MM.1S (cell line): Measurements from ENCODE around the gene MEGF11.

Experiments
- DNase-seq: peaks from one replicate; pipeline ENCODE4 v3.0.0-alpha.2; 2015
- H2AFZ ChIP-seq: fragments of 300-600 bp; sonication (generic); 2 replicates; pipeline ENCODE4 v1.6.0; 2016; ENCODE audit warnings: antibody characterized with exemption, low read length
- H3F3A ChIP-seq: fragments of 300-600 bp; sonication (generic); 2 replicates; pipeline ENCODE4 v1.6.1; 2016; ENCODE audit warnings: mild to moderate bottlenecking, antibody characterized with exemption, low read length, moderate library complexity, mixed read lengths; ENCODE audit not compliant: insufficient read depth
- H3K27ac ChIP-seq: fragments of 300-600 bp; sonication (generic); 2 replicates; pipeline ENCODE4 v1.5.1; 2016; ENCODE audit warnings: mild to moderate bottlenecking, low read length
- H3K27me3 ChIP-seq: fragments of 300-600 bp; sonication (generic); replicated peaks from 2 replicates; pipeline ENCODE4 v1.6.0; 2016; ENCODE audit warnings: low read length; ENCODE audit not compliant: insufficient read depth
- H3K36me3 ChIP-seq: fragments of 300-600 bp; sonication (generic); replicated peaks from 2 replicates; pipeline ENCODE4 v1.6.1; 2016; ENCODE audit warnings: mild to moderate bottlenecking, low read length, mixed read lengths; ENCODE audit not compliant: insufficient read depth
- H3K4me1 ChIP-seq: fragments of 300-600 bp; sonication (generic); 2 replicates; pipeline ENCODE4 v1.6.1; 2016; ENCODE audit warnings: low read length, mixed read lengths
- H3K4me2 ChIP-seq: fragments of 300-600 bp; sonication (generic); 2 replicates; pipeline ENCODE4 v1.6.0; 2016; ENCODE audit warnings: low read depth, low read length
- H3K4me3 ChIP-seq: fragments of 300-600 bp; sonication (generic); 2 replicates; pipeline ENCODE4 v1.5.1; 2016; ENCODE audit warnings: low read length, mixed read lengths
- H3K79me2 ChIP-seq: fragments of 300-600 bp; sonication (generic); 2 replicates; pipeline ENCODE4 v1.6.1; 2016; ENCODE audit warnings: mixed run types, low read length, mixed read lengths
- H3K9ac ChIP-seq: fragments of 300-600 bp; sonication (generic); 2 replicates; pipeline ENCODE4 v1.6.1; 2016; ENCODE audit warnings: low read length, mixed read lengths
- H3K9me2 ChIP-seq: fragments of 300-600 bp; sonication (generic); replicated peaks from 2 replicates; pipeline ENCODE4 v1.6.1; 2016; ENCODE audit warnings: mild to moderate bottlenecking, low read length, mixed read lengths; ENCODE audit not compliant: insufficient read depth
- H3K9me3 ChIP-seq: fragments of 300-600 bp; sonication (generic); replicated peaks from 2 replicates; pipeline ENCODE4 v1.6.1; 2016; ENCODE audit warnings: mild to moderate bottlenecking, low read length, mixed read lengths; ENCODE audit not compliant: insufficient read depth
- H4K20me1 ChIP-seq: fragments of 300-600 bp; sonication (generic); 2 replicates; pipeline ENCODE4 v1.6.1; 2016; ENCODE audit warnings: mild to moderate bottlenecking, low read length, moderate library complexity, mixed read lengths; ENCODE audit not compliant: insufficient read depth
- EZH2 ChIP-seq: fragments of 300-600 bp; sonication (generic); optimal IDR thresholded peaks from 2 replicates; pipeline ENCODE3; 2017; ENCODE audit warnings: low read depth, mild to moderate bottlenecking, antibody characterized with exemption, low read length, mixed read lengths
- EZH2phosphoT487 ChIP-seq: fragments of 300-600 bp; sonication (generic); IDR thresholded peaks from 2 replicates; pipeline ENCODE4 v1.6.1; 2018; ENCODE audit warnings: antibody characterized with exemption, low read length
- TF ChIP-seq, protein P1 (sequence below): fragments of 300-600 bp; sonication (generic); IDR thresholded peaks from 2 replicates; pipeline ENCODE4 v1.5.1; 2016; ENCODE audit warnings: antibody characterized with exemption, low read length, mixed read lengths

The MEGF11 gene

DNA sequence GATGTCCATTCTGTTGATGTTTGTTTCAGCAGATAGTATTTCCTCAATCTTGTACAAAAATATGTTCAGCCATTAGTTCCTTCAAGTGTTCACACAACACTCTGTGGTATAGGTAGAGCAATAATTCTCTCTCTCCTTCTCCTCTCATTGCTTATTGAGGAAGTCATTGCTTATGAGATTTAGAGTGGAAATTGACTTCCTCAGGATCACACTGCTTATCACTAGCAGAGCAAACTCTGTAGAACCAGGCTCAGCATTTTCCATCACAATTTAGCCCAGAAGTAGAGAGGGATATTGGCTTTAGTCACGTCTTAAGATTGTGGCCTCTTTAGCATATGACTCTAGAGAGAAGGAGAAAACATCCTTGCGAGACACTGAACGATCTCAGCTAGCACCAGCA, 353.1 kb downstream of the MEGF11 start:
- Histone ChIP-seq H3K79me2 (no peaks in the 10 kb centered on the region), H3K27ac (no peak overlapping the region), H4K20me1 (no peaks in the 10 kb centered on the region), H3K9me2 (no peaks in the 10 kb centered on the region), H3K4me2 (no peak overlapping the region), H3K9me3 (no peaks in the 10 kb centered on the region), H3K36me3 (no peaks in the 10 kb centered on the region), H3K9ac (no peak overlapping the region), H3K4me3 (no peak overlapping the region), H3F3A (no peaks in the 10 kb centered on the region), H3K4me1 (0 out of 2 replicates have a peak, but pooled peaks cover 7% of the 10 kb centered on the region), H3K27me3 (no peaks in the 10 kb centered on the region), H2AFZ (no peak overlapping the region)
- DNase-seq, result no peak
- no peak for TF ChIP-seq EZH2
- TF ChIP-seq EZH2phosphoT487, result no peak
- TF ChIP-seq, protein P1, sequence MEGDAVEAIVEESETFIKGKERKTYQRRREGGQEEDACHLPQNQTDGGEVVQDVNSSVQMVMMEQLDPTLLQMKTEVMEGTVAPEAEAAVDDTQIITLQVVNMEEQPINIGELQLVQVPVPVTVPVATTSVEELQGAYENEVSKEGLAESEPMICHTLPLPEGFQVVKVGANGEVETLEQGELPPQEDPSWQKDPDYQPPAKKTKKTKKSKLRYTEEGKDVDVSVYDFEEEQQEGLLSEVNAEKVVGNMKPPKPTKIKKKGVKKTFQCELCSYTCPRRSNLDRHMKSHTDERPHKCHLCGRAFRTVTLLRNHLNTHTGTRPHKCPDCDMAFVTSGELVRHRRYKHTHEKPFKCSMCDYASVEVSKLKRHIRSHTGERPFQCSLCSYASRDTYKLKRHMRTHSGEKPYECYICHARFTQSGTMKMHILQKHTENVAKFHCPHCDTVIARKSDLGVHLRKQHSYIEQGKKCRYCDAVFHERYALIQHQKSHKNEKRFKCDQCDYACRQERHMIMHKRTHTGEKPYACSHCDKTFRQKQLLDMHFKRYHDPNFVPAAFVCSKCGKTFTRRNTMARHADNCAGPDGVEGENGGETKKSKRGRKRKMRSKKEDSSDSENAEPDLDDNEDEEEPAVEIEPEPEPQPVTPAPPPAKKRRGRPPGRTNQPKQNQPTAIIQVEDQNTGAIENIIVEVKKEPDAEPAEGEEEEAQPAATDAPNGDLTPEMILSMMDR, result no peak

DNA sequence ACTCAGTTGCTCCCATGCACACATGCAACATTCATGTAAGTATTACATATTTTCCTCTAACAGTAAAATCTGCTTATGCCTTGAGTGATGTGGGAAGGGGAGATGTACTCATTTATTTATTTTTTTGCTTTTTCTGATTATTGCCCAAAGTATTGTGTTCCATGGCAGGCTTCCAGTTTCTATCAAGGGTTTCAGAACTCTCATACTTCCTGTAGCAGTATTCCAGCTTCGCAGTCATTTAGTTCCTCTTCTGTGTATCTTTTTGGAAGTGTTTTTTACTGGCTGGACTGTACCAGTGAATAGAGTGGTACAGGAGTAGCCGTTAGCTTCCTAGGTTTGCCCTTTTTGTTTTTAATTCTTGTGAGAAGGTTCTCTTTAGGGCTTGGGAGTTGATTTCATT, 357.3 kb downstream of the MEGF11 start:
- no peaks in the 10 kb centered on the region for H3K79me2 ChIP-seq
- no peak overlapping the region for H3K9ac ChIP-seq
- H3K9me2 ChIP-seq, result no peaks in the 10 kb centered on the region
- H4K20me1 ChIP-seq, result no peaks in the 10 kb centered on the region
- DNase-seq, result no peak
- no peak overlapping the region for H2AFZ ChIP-seq
- no peaks in the 10 kb centered on the region for H3K27me3 ChIP-seq
- no peak overlapping the region for H3K4me2 ChIP-seq
- no peaks in the 10 kb centered on the region for H3K9me3 ChIP-seq
- H3K27ac ChIP-seq, result no peak overlapping the region
- no peaks in the 10 kb centered on the region for H3K4me1 ChIP-seq
- no peaks in the 10 kb centered on the region for H3K36me3 ChIP-seq
- no peaks in the 10 kb centered on the region for H3F3A ChIP-seq
- H3K4me3 ChIP-seq, result no peak overlapping the region
- TF ChIP-seq, protein P1, result no peak
- TF ChIP-seq EZH2 (no peak), EZH2phosphoT487 (no peak)

DNA sequence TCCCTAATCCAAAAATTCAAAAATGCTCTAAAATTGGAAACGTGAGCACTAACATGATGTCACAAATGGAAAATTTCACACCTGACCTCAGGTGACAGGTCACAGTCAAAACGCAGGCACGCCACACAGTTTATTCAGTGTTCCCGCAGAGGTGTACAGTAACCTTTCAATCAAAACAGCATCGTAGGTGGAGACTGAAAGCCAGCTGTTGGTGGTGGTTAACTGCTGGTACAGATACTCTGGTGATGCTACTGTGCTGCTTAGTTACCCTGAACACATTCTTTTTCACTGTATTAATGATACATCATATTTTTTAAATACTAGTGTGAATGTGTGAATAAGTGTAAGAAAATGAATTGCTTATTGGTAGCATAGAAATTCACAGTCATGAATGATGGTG, 360.5 kb downstream of the MEGF11 start:
- Histone ChIP-seq H3K4me3 (no peak overlapping the region), H3K4me1 (no peaks in the 10 kb centered on the region), H3K27ac (no peak overlapping the region), H3K79me2 (no peaks in the 10 kb centered on the region), H3K9ac (no peak overlapping the region), H4K20me1 (no peaks in the 10 kb centered on the region), H2AFZ (no peak overlapping the region), H3K4me2 (no peak overlapping the region), H3K27me3 (no peaks in the 10 kb centered on the region), H3K9me3 (no peaks in the 10 kb centered on the region), H3K36me3 (0 out of 2 replicates have a peak, but pooled peaks cover 6% of the 10 kb centered on the region), H3K9me2 (no peaks in the 10 kb centered on the region), H3F3A (no peaks in the 10 kb centered on the region)
- no peak for DNase-seq
- TF ChIP-seq, protein P1, result no peak
- TF ChIP-seq EZH2phosphoT487 (no peak), EZH2 (no peak)
